Measurements from ENCODE around the gene MYH15. TPM values are rescaled to one million over a fixed set of nuclear protein-coding genes. Genes with fewer than 3 reads are reported as not detected.

The MYH15 gene
- total and polyA plus RNA-seq, 2 of the 8 experiments (the other 6 are each of a cell fraction or from before 2014, with no cell fraction given): under 0.01 TPM; not detected in 1

- TF ChIP-seq POU5F1 (IDR thresholded peaks at IDR 0.05; ENCODE audit: low read depth, low read length): no peak
- no peak for TF ChIP-seq SRF (IDR thresholded peaks at IDR 0.05; ENCODE audit: low read depth, low read length)
- no peak for TF ChIP-seq JUND (IDR thresholded peaks at IDR 0.05; ENCODE audit: low read length)
- no peak for TF ChIP-seq YY1 (IDR thresholded peaks at IDR 0.05; ENCODE audit: low read depth, low read length)
- TF ChIP-seq RXRA (IDR thresholded peaks at IDR 0.05; ENCODE audit: insufficient read depth, low read depth, low read length): no peak
- no peak for TF ChIP-seq SP2 (IDR thresholded peaks at IDR 0.05; ENCODE audit: low read length)
- TF ChIP-seq TAF7 (optimal IDR thresholded peaks at IDR 0.05; ENCODE audit: borderline replicate concordance, low read depth, low read length): no peak
- no peak for TF ChIP-seq RBBP5 (IDR thresholded peaks at IDR 0.05; ENCODE audit: borderline replicate concordance, low read depth, low read length)
- TF ChIP-seq MAFK (IDR thresholded peaks at IDR 0.05; ENCODE audit: low read depth, low read length): no peak
Observed at GRCh38 chr3:108383306-108383705, 127.1 kb downstream of the MYH15 start (continued).
